Stimulated activated CD8-positive, alpha-beta memory T cell treated with anti-CD3 and anti-CD28 coated beads, Interleukin-7, amount 100 ng/mL, for 24 hours (primary cell): ENCODE measurements around the gene MAN1A2.
A peak's percentile ranks its signal among the peaks of the same experiment; 100 is the strongest.
"Not testable (repeated sequence)": the region's sequence is repeated elsewhere in the genome, so short reads cannot be mapped to it uniquely, and the experiment has no call there.

Source experiments
- DNase-seq: peaks from one replicate; pipeline ENCODE4 v3.0.0-alpha.2; 2020; ENCODE audit warnings: low read depth

MAN1A2 gene

GRCh38 chr1:117367046-117368025, at the start of gene MAN1A2:
Gene MAN1A2 (plus strand): TSS chr1:117367449. CDS start chr1:117368184, 735 bp downstream.
- DNase-seq, result peak; percentile 58

GRCh38 chr1:117318011-117318410, 49.2 kb upstream of the MAN1A2 start:
- DNase-seq, result no peak

GRCh38 chr1:117318426-117318825, 48.8 kb upstream of the MAN1A2 start:
- no peak for DNase-seq

GRCh38 chr1:117320515-117320914, 46.7 kb upstream of the MAN1A2 start:
- DNase-seq, result no peak

GRCh38 chr1:117321680-117322609, 45.3 kb upstream of the MAN1A2 start:
- no peak for DNase-seq

GRCh38 chr1:117324357-117324756, 42.9 kb upstream of the MAN1A2 start:
- DNase-seq, result no peak

GRCh38 chr1:117326035-117326434, 41.2 kb upstream of the MAN1A2 start:
- DNase-seq, result not testable (repeated sequence)

GRCh38 chr1:117327011-117327410, 40.2 kb upstream of the MAN1A2 start:
- no peak for DNase-seq

GRCh38 chr1:117335376-117336086, 31.7 kb upstream of the MAN1A2 start:
- DNase-seq, result no peak

GRCh38 chr1:117336088-117336817, 31.0 kb upstream of the MAN1A2 start:
- DNase-seq, result no peak

- no peak for DNase-seq
Measured at GRCh38 chr1:117339866-117340700, 27.2 kb upstream of the MAN1A2 start.

GRCh38 chr1:117341123-117341522, 26.1 kb upstream of the MAN1A2 start:
- DNase-seq, result no peak

- no peak for DNase-seq
Measured at GRCh38 chr1:117342397-117342796, 24.9 kb upstream of the MAN1A2 start.

- DNase-seq, result no peak
Measured at GRCh38 chr1:117346206-117346928, 20.9 kb upstream of the MAN1A2 start.

GRCh38 chr1:117347907-117348306, 19.3 kb upstream of the MAN1A2 start:
- DNase-seq, result no peak

- not testable (repeated sequence) for DNase-seq
Measured at GRCh38 chr1:117352695-117353094, 14.6 kb upstream of the MAN1A2 start.

GRCh38 chr1:117357833-117358603, 9.2 kb upstream of the MAN1A2 start:
- not testable (repeated sequence) for DNase-seq

- DNase-seq, result not testable (repeated sequence)
Measured at GRCh38 chr1:117358604-117358887, 8.7 kb upstream of the MAN1A2 start.
